Caco-2 (cell line): ENCODE data around the gene FBN3. TPM values are rescaled to one million over a fixed set of nuclear protein-coding genes. Genes with fewer than 3 reads are reported as not detected.
"Not testable (repeated sequence)": the region's sequence is repeated elsewhere in the genome, so short reads cannot be mapped to it uniquely, and the experiment has no call there.

Source experiments
- BruUV-seq: library from RNA; stranded (reverse); fragments of 400-500 nt; replicated peaks from 2 replicates; lab custom pipeline; 2021; lab: Mats Ljungman, UMichigan
- CTCF ChIA-PET: fragments of 300-600 bp; sonication (Branson Sonifier 250); formaldehyde crosslinking; loops from one replicate; lab custom pipeline; 2022; ENCODE audit warnings: antibody characterized with exemption; lab: Charles Lee
- POLR2A ChIA-PET: fragments of 300-600 bp; sonication (Branson Sonifier 250); formaldehyde crosslinking; loops from one replicate; lab custom pipeline; 2022; ENCODE audit warnings: antibody characterized with exemption; lab: Charles Lee
- DNase-seq, 2 experiments: peaks; one replicate each; pipeline versions ENCODE4 v3.0.0 to v3.0.0-alpha.2; 2020 to 2022
- H3K27me3 ChIP-seq: replicated peaks from 2 replicates; pipeline ENCODE4 v1.6.0; 2011; ENCODE audit warnings: low read length; ENCODE audit not compliant: control insufficient read depth, insufficient read depth
- H3K36me3 ChIP-seq: 2 replicates; pipeline ENCODE4 v1.5.1; 2011; ENCODE audit warnings: low read length; ENCODE audit not compliant: control insufficient read depth, insufficient read depth
- H3K4me1 ChIP-seq: fragments of 250-450 bp; sonication (Bioruptor Pico); 2 replicates; pipeline ENCODE4 v1.5.1; 2020; ENCODE audit warnings: mild to moderate bottlenecking
- H3K4me3 ChIP-seq: 2 replicates; pipeline ENCODE4 v1.5.1; 2011; ENCODE audit warnings: low read depth, mild to moderate bottlenecking, control low read depth, low read length
- H3K9me3 ChIP-seq: fragments of 250-450 bp; sonication (Bioruptor Pico); 2 replicates; pipeline ENCODE4 v1.5.1; 2020; ENCODE audit warnings: mild to moderate bottlenecking, moderate library complexity
- H3K27ac Mint-ChIP-seq: one replicate; pipeline ENCODE4 v1.8.0; 2022; ENCODE audit warnings: mixed read lengths; ENCODE audit not compliant: unreplicated experiment
- H3K27me3 Mint-ChIP-seq: one replicate; pipeline ENCODE4 v1.8.0; 2022; ENCODE audit warnings: mixed read lengths; ENCODE audit not compliant: insufficient read depth, unreplicated experiment
- H3K36me3 Mint-ChIP-seq: one replicate; pipeline ENCODE4 v1.8.0; 2022; ENCODE audit warnings: mild to moderate bottlenecking, mixed read lengths; ENCODE audit not compliant: insufficient read depth, unreplicated experiment
- H3K4me1 Mint-ChIP-seq: one replicate; pipeline ENCODE4 v1.8.0; 2022; ENCODE audit warnings: low read depth, mixed read lengths; ENCODE audit not compliant: unreplicated experiment
- H3K4me3 Mint-ChIP-seq: one replicate; pipeline ENCODE4 v1.8.0; 2022; ENCODE audit warnings: mild to moderate bottlenecking, moderate library complexity, mixed read lengths; ENCODE audit not compliant: unreplicated experiment
- H3K9me3 Mint-ChIP-seq: one replicate; pipeline ENCODE4 v1.8.0; 2022; ENCODE audit warnings: mixed read lengths; ENCODE audit not compliant: unreplicated experiment
- CTCF ChIP-seq, 2 experiments: fragments of 200-600 bp in 1 of 2; IDR thresholded peaks; 1 replicate in 1 of 2; 2 replicates in 1 of 2; pipeline versions ENCODE4 v1.5.1 to v1.8.0; 2011 to 2022; ENCODE audit warnings: antibody characterized with exemption in 1 of 2, control low read depth in 1 of 2, inconsistent platforms in 1 of 2, low read depth in 1 of 2, low read length in 1 of 2, mild to moderate bottlenecking in 1 of 2, moderate library complexity in 1 of 2; ENCODE audit not compliant: insufficient read depth in 1 of 2, severe bottlenecking in 1 of 2, unreplicated experiment in 1 of 2
- intact Hi-C: fragments of 100-400 bp; cut with micrococcal nuclease; formaldehyde crosslinking; loops from one replicate; pipeline ENCODE4 v1.10.0; 2022; ENCODE audit not compliant: unreplicated experiment
- total RNA-seq: library from RNA; stranded (reverse); gene quantifications from 2 replicates; pipeline ENCODE4 v1.2.3, GENCODE V29; 2022

FBN3 gene
- total RNA-seq, 1 experiment from 2014 or later = 16.4 TPM

GRCh38 chr19:8108560-8109445 is 40.6 kb downstream of the FBN3 start:
- ChIA-PET CTCF (no interaction called here), POLR2A (no interaction called here)
- intact Hi-C loops = no loop called here
- H3K27ac Mint-ChIP-seq = no peak overlapping the region
- BruUV-seq = no TSS peak
- H3K36me3 Mint-ChIP-seq = no peaks in the 10 kb centered on the region
- no peaks in the 10 kb centered on the region for H3K27me3 Mint-ChIP-seq
- TF ChIP-seq CTCF (IDR thresholded peaks at IDR 0.05; ENCODE audit: insufficient read depth in 1 of 2, low read depth in 1 of 2, low read length in 1 of 2, severe bottlenecking in 1 of 2, unreplicated experiment in 1 of 2) = no peak
- Histone ChIP-seq H3K4me3 (no peak overlapping the region), H3K4me1 (peaks cover 5% of the 10 kb centered on the region), H3K9me3 (no peaks in the 10 kb centered on the region), H3K27me3 (no peaks in the 10 kb centered on the region), H3K36me3 (no peaks in the 10 kb centered on the region; the same call in 1 of the 2 replicates)
- H3K4me3 Mint-ChIP-seq = no peak overlapping the region
- H3K9me3 Mint-ChIP-seq = no peaks in the 10 kb centered on the region
- no peaks in the 10 kb centered on the region for H3K4me1 Mint-ChIP-seq
- DNase-seq = no peak

DNA sequence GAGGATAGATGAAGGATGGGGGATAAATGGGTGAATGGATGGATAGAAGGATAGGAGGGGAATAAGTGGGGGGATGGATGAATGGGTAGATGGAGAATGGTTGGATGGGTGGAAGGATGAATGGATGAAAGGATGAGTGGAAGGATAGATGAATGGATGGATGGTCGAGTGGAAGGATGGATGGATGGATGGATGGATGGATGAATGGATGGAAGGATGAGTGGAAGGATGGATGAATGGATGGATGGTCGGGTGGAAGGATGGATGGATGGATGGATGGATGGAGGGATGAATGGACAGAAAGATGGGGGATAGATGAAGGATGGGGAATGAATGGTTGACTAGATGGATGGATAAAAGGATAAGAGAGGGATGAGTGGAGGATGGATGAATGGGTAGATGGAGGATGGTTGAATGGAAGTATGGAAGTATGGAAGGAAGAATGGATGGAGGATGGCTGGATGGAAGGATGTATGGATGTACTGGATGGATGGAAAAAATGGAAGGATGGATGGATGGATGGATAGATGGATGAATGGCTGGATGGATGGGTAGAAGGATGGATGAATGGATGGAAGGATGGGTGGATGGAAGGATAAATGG is 42.0 kb downstream of the FBN3 start:
- Histone ChIP-seq H3K4me1 (no peaks in the 10 kb centered on the region), H3K4me3 (no peak overlapping the region), H3K9me3 (no peaks in the 10 kb centered on the region), H3K36me3 (no peaks in the 10 kb centered on the region; the same call in 1 of the 2 replicates), H3K27me3 (no peaks in the 10 kb centered on the region)
- TF ChIP-seq CTCF (IDR thresholded peaks at IDR 0.05; ENCODE audit: insufficient read depth in 1 of 2, low read depth in 1 of 2, low read length in 1 of 2, severe bottlenecking in 1 of 2, unreplicated experiment in 1 of 2) = no peak
- no peaks in the 10 kb centered on the region for H3K27me3 Mint-ChIP-seq
- H3K4me3 Mint-ChIP-seq = no peak overlapping the region
- H3K27ac Mint-ChIP-seq = no peak overlapping the region
- no TSS peak for BruUV-seq
- no peak for DNase-seq
- ChIA-PET CTCF (no interaction called here), POLR2A (no interaction called here)
- no peaks in the 10 kb centered on the region for H3K36me3 Mint-ChIP-seq
- no peaks in the 10 kb centered on the region for H3K9me3 Mint-ChIP-seq
- intact Hi-C loops = no loop called here
- H3K4me1 Mint-ChIP-seq = no peaks in the 10 kb centered on the region

DNA sequence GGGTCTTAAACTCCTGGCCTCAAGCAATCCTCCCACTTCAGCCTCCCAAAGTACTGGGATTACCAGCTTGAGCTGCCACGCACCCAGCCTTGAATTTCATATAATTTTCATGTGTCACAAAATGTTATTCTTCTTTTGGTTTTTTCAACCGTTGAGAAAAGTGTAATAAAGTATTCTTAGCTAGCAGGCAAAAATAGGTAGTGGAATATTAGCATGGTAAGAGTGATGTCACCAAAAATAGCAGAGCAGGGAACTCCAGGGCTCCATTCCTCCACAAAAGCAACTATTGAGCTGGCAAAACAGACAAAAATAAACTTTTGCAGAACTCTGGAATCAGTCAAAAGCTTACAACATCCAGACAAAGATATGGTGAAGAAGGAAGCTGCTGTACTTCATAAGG is 43.9 kb downstream of the FBN3 start:
- intact Hi-C loops = no loop called here
- CTCF ChIA-PET = no interaction called here
- H3K4me3 Mint-ChIP-seq = no peak overlapping the region
- no peaks in the 10 kb centered on the region for H3K4me1 ChIP-seq
- no peak overlapping the region for H3K4me3 ChIP-seq
- TF ChIP-seq CTCF (IDR thresholded peaks at IDR 0.05; ENCODE audit: insufficient read depth in 1 of 2, low read depth in 1 of 2, low read length in 1 of 2, severe bottlenecking in 1 of 2, unreplicated experiment in 1 of 2) = no peak
- no peaks in the 10 kb centered on the region for H3K9me3 Mint-ChIP-seq
- no peaks in the 10 kb centered on the region; the same call in 1 of the 2 replicates for H3K36me3 ChIP-seq
- POLR2A ChIA-PET = no interaction called here
- H3K4me1 Mint-ChIP-seq = no peaks in the 10 kb centered on the region
- no TSS peak for BruUV-seq
- H3K36me3 Mint-ChIP-seq = no peaks in the 10 kb centered on the region
- H3K27me3 Mint-ChIP-seq = no peaks in the 10 kb centered on the region
- DNase-seq = no peak
- H3K27ac Mint-ChIP-seq = no peak overlapping the region
- H3K27me3 ChIP-seq = no peaks in the 10 kb centered on the region
- H3K9me3 ChIP-seq = no peaks in the 10 kb centered on the region

GRCh38 chr19:8101910-8102309 is 47.5 kb downstream of the FBN3 start:
- POLR2A ChIA-PET, H3K9me3 ChIP-seq, BruUV-seq, H3K27me3 ChIP-seq, H3K36me3 Mint-ChIP-seq, H3K27ac Mint-ChIP-seq, H3K9me3 Mint-ChIP-seq, CTCF ChIA-PET, H3K4me1 ChIP-seq, H3K4me3 Mint-ChIP-seq, DNase-seq, intact Hi-C loops, H3K4me1 Mint-ChIP-seq, H3K36me3 ChIP-seq, H3K4me3 ChIP-seq, H3K27me3 Mint-ChIP-seq: not testable (repeated sequence)
